ENCODE measurements around the gene ANXA11. TPM values are rescaled to one million over a fixed set of nuclear protein-coding genes. Genes with fewer than 3 reads are reported as not detected.

Gene ANXA11
- total RNA-seq, 1 experiment from 2014 or later = 68.1 TPM

DNA sequence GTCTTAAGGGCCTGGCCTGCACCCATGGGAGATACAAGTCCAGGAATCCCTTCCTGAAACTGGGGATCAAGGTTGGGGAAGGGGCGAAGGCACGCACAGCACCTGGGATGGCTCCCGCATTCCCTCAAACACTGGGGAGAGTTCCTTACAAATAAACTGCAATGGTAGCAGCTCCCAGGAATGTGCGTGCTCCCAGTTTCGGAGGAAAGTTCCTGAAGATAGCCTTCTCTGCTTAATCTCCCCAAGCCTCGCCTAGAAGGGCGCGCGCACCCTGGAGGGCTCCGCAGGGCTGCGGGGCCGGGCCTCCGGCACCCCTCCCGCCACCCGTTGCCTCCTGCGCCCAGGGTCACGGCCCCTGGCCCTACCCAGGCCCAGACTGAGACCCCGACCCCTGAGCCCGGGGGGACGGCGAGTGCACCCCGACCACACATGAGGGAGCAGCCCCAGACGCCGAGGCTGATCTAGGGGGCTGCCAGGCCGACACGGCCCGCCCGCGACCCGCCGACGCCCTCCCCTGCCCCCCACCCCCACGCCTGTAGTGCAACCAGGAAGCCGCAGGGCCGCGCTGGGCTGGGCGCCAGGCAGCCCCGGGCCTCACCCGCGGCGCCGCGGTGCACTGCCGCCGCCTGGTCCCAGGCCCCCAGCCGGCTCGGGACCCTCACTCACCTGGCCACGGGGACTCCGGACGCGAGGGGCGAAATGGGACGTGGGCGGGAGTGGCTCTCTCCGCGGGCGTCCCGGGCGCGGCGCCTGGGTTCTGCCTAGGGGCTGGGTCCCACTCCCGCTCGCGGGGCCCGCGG is 460 bp downstream of the ANXA11 start:
- Histone ChIP-seq H2BK12ac (ENCODE audit: insufficient read length, low read depth, low read length) (no peak overlapping the region), H2BK5ac (ENCODE audit: insufficient read length, low read length) (no peak overlapping the region), H3K18ac (ENCODE audit: insufficient read length, low read depth, low read length) (peak overlapping the region; percentile 64), H3K56ac (ENCODE audit: insufficient read length, low read depth, low read length) (no peak overlapping the region), H3K27ac (ENCODE audit: insufficient read length, low read depth, low read length) (no peak overlapping the region), H2BK120ac (ENCODE audit: low read depth, low read length, poor library complexity, severe bottlenecking) (no peak overlapping the region), H3K27me3 (ENCODE audit: insufficient read depth, low read length) (no peaks in the 10 kb centered on the region), H2AFZ (ENCODE audit: low read length) (no peak overlapping the region), H3K14ac (ENCODE audit: insufficient read depth, low read length) (peak overlapping the region; percentile 60; the same call in 1 of the 2 replicates), H2BK15ac (ENCODE audit: low read depth, low read length) (no peak overlapping the region), H4K8ac (replicated peaks; ENCODE audit: insufficient read length, low read depth, low read length) (no peak overlapping the region), H3K23ac (ENCODE audit: insufficient read length, low read depth, low read length) (no peak overlapping the region), H3K4me2 (ENCODE audit: insufficient read depth, insufficient read length, low read length) (peak overlapping the region; percentile 66), H4K20me1 (ENCODE audit: control insufficient read depth, insufficient read depth, insufficient read length) (no peaks in the 10 kb centered on the region), H2BK20ac (ENCODE audit: low read depth, low read length, poor library complexity, severe bottlenecking) (no peak overlapping the region), H2AK5ac (ENCODE audit: insufficient read length, low read length) (no peak overlapping the region), H3K9me3 (ENCODE audit: control insufficient read depth, low read depth, low read length) (no peaks in the 10 kb centered on the region), H3T11ph (ENCODE audit: low read length) (no peak overlapping the region), H4K5ac (ENCODE audit: insufficient read length, low read depth, low read length) (no peak overlapping the region), H3K9ac (ENCODE audit: extremely low read depth, insufficient read length, low read length) (peak overlapping the region; percentile 17), H3K79me2 (ENCODE audit: insufficient read depth, low read length) (peaks cover 7% of the 10 kb centered on the region; the same call in 1 of the 2 replicates), H3K4ac (ENCODE audit: low read depth, low read length) (no peak overlapping the region), H3K4me1 (ENCODE audit: insufficient read depth, low read length) (peaks cover 8% of the 10 kb centered on the region), H3K79me1 (ENCODE audit: insufficient read depth, low read depth, low read length, poor library complexity, severe bottlenecking) (peaks cover 5% of the 10 kb centered on the region), H4K91ac (ENCODE audit: insufficient read length, low read depth, low read length) (no peak overlapping the region), H3K23me2 (ENCODE audit: insufficient read length, low read depth, low read length, poor library complexity, severe bottlenecking) (peaks cover 6% of the 10 kb centered on the region)
- Mint-ChIP-seq H3K4me3 (peak overlapping the region; percentile 78 to 93), H3K9me3 (no peaks in the 10 kb centered on the region), H3K4me1 (peaks cover 45 to 48% of the 10 kb centered on the region in 2 experiments), H3K27me3 (ENCODE audit: low read depth) (peaks cover 23% of the 10 kb centered on the region), H3K27ac (peak overlapping the region in 2 of 3 experiments; percentile 70 to 98; a peak in 1 of 7 replicates), H3K36me3 (ENCODE audit: insufficient read depth in 1 of 3, low read depth in 3 of 3) (no peaks in the 10 kb centered on the region)
- DNase-seq = no peak
- TF ChIP-seq, protein P1, sequence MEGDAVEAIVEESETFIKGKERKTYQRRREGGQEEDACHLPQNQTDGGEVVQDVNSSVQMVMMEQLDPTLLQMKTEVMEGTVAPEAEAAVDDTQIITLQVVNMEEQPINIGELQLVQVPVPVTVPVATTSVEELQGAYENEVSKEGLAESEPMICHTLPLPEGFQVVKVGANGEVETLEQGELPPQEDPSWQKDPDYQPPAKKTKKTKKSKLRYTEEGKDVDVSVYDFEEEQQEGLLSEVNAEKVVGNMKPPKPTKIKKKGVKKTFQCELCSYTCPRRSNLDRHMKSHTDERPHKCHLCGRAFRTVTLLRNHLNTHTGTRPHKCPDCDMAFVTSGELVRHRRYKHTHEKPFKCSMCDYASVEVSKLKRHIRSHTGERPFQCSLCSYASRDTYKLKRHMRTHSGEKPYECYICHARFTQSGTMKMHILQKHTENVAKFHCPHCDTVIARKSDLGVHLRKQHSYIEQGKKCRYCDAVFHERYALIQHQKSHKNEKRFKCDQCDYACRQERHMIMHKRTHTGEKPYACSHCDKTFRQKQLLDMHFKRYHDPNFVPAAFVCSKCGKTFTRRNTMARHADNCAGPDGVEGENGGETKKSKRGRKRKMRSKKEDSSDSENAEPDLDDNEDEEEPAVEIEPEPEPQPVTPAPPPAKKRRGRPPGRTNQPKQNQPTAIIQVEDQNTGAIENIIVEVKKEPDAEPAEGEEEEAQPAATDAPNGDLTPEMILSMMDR (conservative IDR thresholded peaks at IDR 0.05) = no peak
- WGBS (ENCODE audit: extremely low coverage, insufficient read length, low lambda C conversion rate) = no CpG with 5 or more reads among the region's 66 CpGs

Data from H9 (cell line).